Lung (tissue), 12 donors: ENCODE data around the gene TARBP2. TPM values are rescaled to one million over a fixed set of nuclear protein-coding genes. Genes with fewer than 3 reads are reported as not detected.

ENCODE experiments used
- ATAC-seq: fragments of 200-7000 bp; cut with Tn5 transposase; one replicate; pipeline ENCODE4 v1.9.1; 2020; ENCODE audit warnings: moderate number of reproducible peaks; ENCODE audit not compliant: insufficient read depth, low FRiP score
- DNase-seq, 3 donors: peaks; one replicate each; pipeline ENCODE4 v3.0.0-alpha.2; 2013 to 2017
- H3K27ac ChIP-seq, 2 donors: one replicate each; pipeline ENCODE4 v1.5.1; 2013; ENCODE audit warnings: mild to moderate bottlenecking in 2 of 2, moderate library complexity in 2 of 2, control low read depth in 1 of 2, inconsistent platforms in 1 of 2, low read depth in 1 of 2, low read length in 1 of 2
- H3K27me3 ChIP-seq, 3 donors: one replicate each; pipeline ENCODE4 v1.5.1; 2013; ENCODE audit warnings: low read length in 2 of 3; ENCODE audit not compliant: control insufficient read depth in 3 of 3, insufficient read depth in 3 of 3
- H3K36me3 ChIP-seq, 4 donors: one replicate each; pipeline ENCODE4 v1.5.1; 2013; ENCODE audit warnings: low read length in 4 of 4, mild to moderate bottlenecking in 1 of 4, moderate library complexity in 1 of 4; ENCODE audit not compliant: control insufficient read depth in 4 of 4, insufficient read depth in 4 of 4
- H3K4me1 ChIP-seq, 5 donors: one replicate each; pipeline ENCODE4 v1.5.1; 2013; ENCODE audit warnings: low read length in 5 of 5, mild to moderate bottlenecking in 2 of 5, moderate library complexity in 1 of 5; ENCODE audit not compliant: control insufficient read depth in 5 of 5, insufficient read depth in 5 of 5
- H3K4me3 ChIP-seq: one replicate; pipeline ENCODE4 v1.5.1; 2013; ENCODE audit warnings: mild to moderate bottlenecking, control low read depth, moderate library complexity
- H3K9ac ChIP-seq, 2 donors: one replicate each; pipeline ENCODE4 v1.5.1; 2013; ENCODE audit warnings: low read length in 2 of 2, control low read depth in 1 of 2; ENCODE audit not compliant: insufficient read depth in 1 of 2
- H3K9me3 ChIP-seq, 4 donors: one replicate each; pipeline ENCODE4 v1.5.1; 2013; ENCODE audit warnings: low read length in 3 of 4, mild to moderate bottlenecking in 1 of 4, moderate library complexity in 1 of 4; ENCODE audit not compliant: control insufficient read depth in 4 of 4, insufficient read depth in 3 of 4
- CTCF ChIP-seq: IDR thresholded peaks from 2 replicates; pipeline ENCODE4 v1.5.1; 2012; ENCODE audit warnings: mild to moderate bottlenecking; ENCODE audit errors: control extremely low read depth, extremely low read depth
- WGBS, 2 donors: extraction: QIAGEN DNeasy Blood & Tissue Kit; methylation state at CpG; one replicate each; pipeline ENCODE4 v1.1.7; 2013; 5-methylcytosine and 5-hydroxymethylcytosine counted together
- polyA plus RNA-seq, 2 donors: library from polyadenylated mRNA; stranded (reverse); fragments of 200-250 nt; gene quantifications; one replicate each; pipeline ENCODE4 v1.2.1, GENCODE V29; 2013
- total RNA-seq, 2 donors: library from RNA; depleted of rRNA in 1 of 2; stranded (reverse); fragments of >200 nt in 1 of 2; gene quantifications; one replicate each; pipeline ENCODE4 v1.2.1, GENCODE V29; 2014 to 2021
- donor health status: control.
- donor health status: control.
- donor health status: Bipolar disorder and iron deficiency.
- donor health status: healthy.
- donor health status: DM: yes; HTN: yes; CAD: no.

Gene TARBP2
- total and polyA plus RNA-seq, 4 donors = 32.2 to 41.3 (median 34.8) TPM

- WGBS, 2 donors = 54 to 65% methylated on average over 9 of the region's 9 CpGs
- H3K27me3 ChIP-seq = no peaks in the 10 kb centered on the region
- peak overlapping the region in 1 of 2 donors; percentile 75 for H3K9ac ChIP-seq
- no peak overlapping the region for H3K4me3 ChIP-seq
- H3K4me1 ChIP-seq = peaks cover 5 to 40% (median 15%) of the 10 kb centered on the region in 5 donors
- ATAC-seq (no peak), DNase-seq (peak in 1 of 3 donors; percentile 40)
- peak overlapping the region; percentile 56 to 99 for H3K27ac ChIP-seq
- H3K9me3 ChIP-seq = no peaks in the 10 kb centered on the region
- peaks cover 0 to 29% (median 13%) of the 10 kb centered on the region in 4 donors for H3K36me3 ChIP-seq
- no peak for TF ChIP-seq CTCF
These were observed 1.2 kb downstream of the TARBP2 start for GRCh38 chr12:53502331-53502730.

GRCh38 chr12:53502983-53503728, 2.1 kb downstream of the TARBP2 start:
- 71 to 87% methylated on average over 10 of the region's 10 CpGs for WGBS, 2 donors
- Histone ChIP-seq H3K36me3 (peaks cover 0 to 27% (median 13%) of the 10 kb centered on the region in 4 donors), H3K27ac (peak overlapping the region in 1 of 2 donors; percentile 72), H3K27me3 (no peaks in the 10 kb centered on the region), H3K9ac (peak overlapping the region; percentile 0 to 34), H3K4me3 (no peak overlapping the region), H3K9me3 (no peaks in the 10 kb centered on the region), H3K4me1 (peaks cover 5 to 40% (median 15%) of the 10 kb centered on the region in 5 donors)
- DNase-seq (no peak), ATAC-seq (no peak)
- TF ChIP-seq CTCF = no peak

DNA sequence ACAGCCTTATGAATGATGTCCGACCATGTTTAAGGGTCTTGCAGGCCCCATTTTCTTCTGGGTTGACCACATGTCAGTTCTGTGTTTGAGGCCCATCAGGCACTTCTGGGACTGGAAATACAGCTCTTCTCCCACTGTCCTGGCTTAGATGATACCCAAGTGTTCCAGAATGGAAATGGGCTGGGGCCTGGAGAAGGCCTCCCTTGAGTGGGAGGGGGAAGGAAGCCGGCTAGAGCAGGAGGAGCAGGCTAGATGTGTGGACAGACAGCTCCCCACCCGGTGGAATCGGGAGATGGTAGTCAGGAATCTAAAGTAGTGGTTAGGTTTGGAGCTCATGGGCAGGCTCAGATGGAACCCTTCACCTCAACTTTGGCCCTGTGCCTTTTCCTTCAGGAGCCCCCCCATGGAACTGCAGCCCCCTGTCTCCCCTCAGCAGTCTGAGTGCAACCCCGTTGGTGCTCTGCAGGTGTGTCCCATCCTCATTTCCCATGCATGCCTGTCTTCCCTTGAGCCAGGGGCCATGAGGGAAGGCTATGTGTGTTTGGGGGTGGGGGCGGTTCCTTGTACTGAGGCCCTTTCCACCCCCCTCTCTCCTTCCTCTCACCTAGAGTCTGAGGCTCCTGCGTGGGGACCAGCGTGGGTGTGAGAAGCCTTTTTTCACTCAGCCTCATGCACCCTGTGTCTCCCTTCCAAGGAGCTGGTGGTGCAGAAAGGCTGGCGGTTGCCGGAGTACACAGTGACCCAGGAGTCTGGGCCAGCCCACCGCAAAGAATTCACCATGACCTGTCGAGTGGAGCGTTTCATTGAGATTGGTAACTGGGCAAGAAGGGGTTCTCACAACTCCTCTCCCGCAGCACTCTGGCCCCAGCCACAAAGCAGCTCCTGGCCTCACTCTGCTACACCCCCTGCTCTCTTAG, 3.2 kb downstream of the TARBP2 start:
- Histone ChIP-seq H3K27ac (peak overlapping the region in 1 of 2 donors; percentile 9), H3K27me3 (no peaks in the 10 kb centered on the region), H3K36me3 (peaks cover 0 to 27% (median 14%) of the 10 kb centered on the region in 4 donors), H3K4me1 (peaks cover 5 to 36% (median 10%) of the 10 kb centered on the region in 5 donors), H3K9me3 (no peaks in the 10 kb centered on the region), H3K9ac (peak overlapping the region in 1 of 2 donors; percentile 30), H3K4me3 (no peak overlapping the region)
- no peak for TF ChIP-seq CTCF
- WGBS, 2 donors = 80 to 89% methylated on average over 14 of the region's 14 CpGs
- ATAC-seq (no peak), DNase-seq (no peak)
